H1 (cell line): ENCODE measurements around the gene HOXB9.

Experiments
- ASH2L ChIP-seq: fragments of 200-600, 300-600 bp; sonication (generic); IDR thresholded peaks from one replicate; pipeline ENCODE4 v1.7.1; 2017; ENCODE audit warnings: low read length
- CTCF ChIP-seq, 3 experiments: IDR thresholded peaks; 1 replicate in 2 of 3; 2 replicates in 1 of 3; pipeline versions ENCODE4 v1.5.1 to v1.6.1; 2011; ENCODE audit warnings: low read length in 3 of 3, mild to moderate bottlenecking in 3 of 3, inconsistent platforms in 2 of 3, low read depth in 1 of 3, moderate library complexity in 1 of 3; ENCODE audit not compliant: insufficient read depth in 1 of 3; ENCODE audit errors: control extremely low read depth in 1 of 3
- EZH2 ChIP-seq: fragments of 200-600 bp; sonication (generic); IDR thresholded peaks from 2 replicates; pipeline ENCODE4 v1.7.1; 2012; ENCODE audit warnings: low read depth, mild to moderate bottlenecking, moderate library complexity, low read length, inconsistent platforms; ENCODE audit not compliant: severe bottlenecking
- POLR2A ChIP-seq, 2 experiments: IDR thresholded peaks; 1 replicate in 1 of 2; 2 replicates in 1 of 2; pipeline ENCODE4 v1.6.1; 2011; ENCODE audit warnings: low read depth in 2 of 2, low read length in 2 of 2, mild to moderate bottlenecking in 2 of 2; ENCODE audit errors: control extremely low read depth in 1 of 2
- TAF1 ChIP-seq: IDR thresholded peaks from 2 replicates; pipeline ENCODE4 v1.6.1; 2011; ENCODE audit warnings: mild to moderate bottlenecking, low read depth, low read length

- no peak for TF ChIP-seq TAF1
- no peak for TF ChIP-seq ASH2L
- TF ChIP-seq CTCF (IDR thresholded peaks at IDR 0.05; ENCODE audit: control extremely low read depth in 1 of 3, insufficient read depth in 1 of 3, low read depth in 1 of 3, low read length in 3 of 3), result no peak
- TF ChIP-seq EZH2, result no peak
- no peak for TF ChIP-seq POLR2A (IDR thresholded peaks at IDR 0.05; ENCODE audit: control extremely low read depth in 1 of 2, low read depth in 2 of 2, low read length in 2 of 2)
Observed at GRCh38 chr17:48575066-48575582, 51.0 kb downstream of the HOXB9 start.
